SK-N-SH (cell line): ENCODE measurements around the gene ADK.

Experiments used
- CTCF ChIP-seq: fragments of 200-600 bp; sonication (generic); IDR thresholded peaks from 2 replicates; pipeline ENCODE4 v1.6.1; 2017; ENCODE audit warnings: antibody characterized with exemption, mild to moderate bottlenecking, moderate library complexity
- FOXJ3 ChIP-seq: sonication (generic); formaldehyde crosslinking; IDR thresholded peaks from 2 replicates; pipeline ENCODE4 v1.5.1; 2020; ENCODE audit warnings: mild to moderate bottlenecking, missing genetic modification reagents
- FOXM1 ChIP-seq: IDR thresholded peaks from 2 replicates; pipeline ENCODE4 v1.4.0; 2012; ENCODE audit warnings: low read depth, mild to moderate bottlenecking

- TF ChIP-seq FOXJ3 (CRISPR knock-in tag) (no peak), FOXM1 (no peak), CTCF (no peak)
Observed at GRCh38 chr10:74208997-74209396, 58.0 kb downstream of the ADK start.
